ENCODE data around the gene BMPER. TPM values are rescaled to one million over a fixed set of nuclear protein-coding genes. Genes with fewer than 3 reads are reported as not detected.

The BMPER gene
- total RNA-seq, 1 experiment from 2014 or later, result not detected

- Histone ChIP-seq H3K27me3 (ENCODE audit: control insufficient read depth, insufficient read depth, low read length) (no peaks in the 10 kb centered on the region), H3K4me1 (ENCODE audit: control insufficient read depth, insufficient read depth, low read length) (no peaks in the 10 kb centered on the region), H3K27ac (ENCODE audit: low read length) (no peak overlapping the region), H3K36me3 (ENCODE audit: control insufficient read depth, insufficient read depth, low read length) (no peaks in the 10 kb centered on the region), H3K9me3 (ENCODE audit: control insufficient read depth, insufficient read depth, low read depth, low read length) (no peaks in the 10 kb centered on the region), H3K4me3 (ENCODE audit: low read depth in 2 of 2, low read length in 2 of 2) (no peak overlapping the region)
- DNase-seq (ENCODE audit: low read depth, low spot score) (no peak), ATAC-seq (no peak)
- no TSS peak for BruUV-seq (replicated peaks)
- TF ChIP-seq CTCF (IDR thresholded peaks at IDR 0.05) (no peak), SIN3A (IDR thresholded peaks at IDR 0.05; ENCODE audit: borderline replicate concordance, insufficient read depth, low read depth, low read length) (no peak), POLR2AphosphoS5 (IDR thresholded peaks at IDR 0.05; ENCODE audit: low read depth, low read length) (no peak), REST (IDR thresholded peaks at IDR 0.05; ENCODE audit: insufficient read depth in 1 of 2, low read depth in 2 of 2, low read length in 1 of 2) (no peak), TCF7L2 (IDR thresholded peaks at IDR 0.05; ENCODE audit: low read depth, low read length) (no peak)
- CTCF ChIA-PET, result no interaction called here
- intact Hi-C loops (cut with micrococcal nuclease; ENCODE audit: unreplicated experiment) (no loop called here), in situ Hi-C loops (cut with HindIII; ENCODE audit: low pct_unique_long_range_greater_than_20kb, low sequenced_read_pairs) (no loop called here)
- POLR2A ChIA-PET, result no interaction called here
Observed at GRCh38 chr7:34015651-34016050, 110.3 kb downstream of the BMPER start.

GRCh38 chr7:34016876-34017275 lies 111.5 kb downstream of the BMPER start:
- BruUV-seq (replicated peaks), result no TSS peak
- Histone ChIP-seq H3K4me3 (ENCODE audit: low read depth in 2 of 2, low read length in 2 of 2) (no peak overlapping the region), H3K9me3 (ENCODE audit: control insufficient read depth, insufficient read depth, low read depth, low read length) (no peaks in the 10 kb centered on the region), H3K27ac (ENCODE audit: low read length) (no peak overlapping the region), H3K4me1 (ENCODE audit: control insufficient read depth, insufficient read depth, low read length) (no peaks in the 10 kb centered on the region), H3K27me3 (ENCODE audit: control insufficient read depth, insufficient read depth, low read length) (no peaks in the 10 kb centered on the region), H3K36me3 (ENCODE audit: control insufficient read depth, insufficient read depth, low read length) (no peaks in the 10 kb centered on the region)
- ChIA-PET POLR2A (no interaction called here), CTCF (no interaction called here)
- no peak for ATAC-seq
- TF ChIP-seq TCF7L2 (IDR thresholded peaks at IDR 0.05; ENCODE audit: low read depth, low read length) (no peak), CTCF (IDR thresholded peaks at IDR 0.05) (no peak), POLR2AphosphoS5 (IDR thresholded peaks at IDR 0.05; ENCODE audit: low read depth, low read length) (no peak), REST (IDR thresholded peaks at IDR 0.05; ENCODE audit: insufficient read depth in 1 of 2, low read depth in 2 of 2, low read length in 1 of 2) (no peak), SIN3A (IDR thresholded peaks at IDR 0.05; ENCODE audit: borderline replicate concordance, insufficient read depth, low read depth, low read length) (no peak)
- in situ Hi-C loops (cut with HindIII; ENCODE audit: low pct_unique_long_range_greater_than_20kb, low sequenced_read_pairs), result no loop called here
- no peak for DNase-seq (ENCODE audit: low read depth, low spot score)
- intact Hi-C loops (cut with micrococcal nuclease; ENCODE audit: unreplicated experiment), result no loop called here
